ENCODE measurements around the gene NWD2.

DNA sequence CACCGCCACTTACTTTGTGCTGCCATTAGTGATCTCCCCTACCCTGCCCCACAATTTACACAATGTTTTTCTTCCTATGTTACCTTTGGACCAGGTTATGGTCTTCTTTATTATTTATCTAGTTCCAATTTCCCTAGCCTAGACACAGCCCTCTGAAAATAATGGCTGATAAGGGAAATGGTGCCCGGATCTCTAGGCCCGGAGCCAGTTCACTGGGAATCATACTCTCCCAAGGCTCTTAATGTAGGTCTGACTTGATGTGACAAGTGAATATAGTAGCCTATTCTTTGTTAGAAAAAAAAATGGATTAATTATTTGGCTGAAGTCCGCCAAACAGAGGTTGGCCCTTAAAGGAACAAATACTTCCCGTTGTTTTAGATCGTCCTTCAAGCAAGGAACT is 233.6 kb downstream of the NWD2 start:
- TF ChIP-seq ZBTB1 (tag by site-specific recombination; IDR thresholded peaks at IDR 0.05) (no peak), CTCF (tag by site-specific recombination; IDR thresholded peaks at IDR 0.05) (no peak), ZNF311 (tag by site-specific recombination; IDR thresholded peaks at IDR 0.05; ENCODE audit: borderline replicate concordance) (no peak), IKZF3 (tag by site-specific recombination; IDR thresholded peaks at IDR 0.05) (no peak), ZNF391 (tag by site-specific recombination; IDR thresholded peaks at IDR 0.05; ENCODE audit: borderline replicate concordance, low read depth) (no peak), ZNF112 (tag by site-specific recombination; IDR thresholded peaks at IDR 0.05) (no peak), ZNF248 (tag by site-specific recombination; IDR thresholded peaks at IDR 0.05) (no peak), ZSCAN23 (tag by site-specific recombination; IDR thresholded peaks at IDR 0.05) (no peak), ZBTB7A (tag by site-specific recombination; IDR thresholded peaks at IDR 0.05; ENCODE audit: low read depth) (no peak), ZNF10 (tag by site-specific recombination; IDR thresholded peaks at IDR 0.05) (no peak), ZNF132 (tag by site-specific recombination; IDR thresholded peaks at IDR 0.05; ENCODE audit: borderline replicate concordance) (no peak)
- TF ChIP-seq, protein P1, sequence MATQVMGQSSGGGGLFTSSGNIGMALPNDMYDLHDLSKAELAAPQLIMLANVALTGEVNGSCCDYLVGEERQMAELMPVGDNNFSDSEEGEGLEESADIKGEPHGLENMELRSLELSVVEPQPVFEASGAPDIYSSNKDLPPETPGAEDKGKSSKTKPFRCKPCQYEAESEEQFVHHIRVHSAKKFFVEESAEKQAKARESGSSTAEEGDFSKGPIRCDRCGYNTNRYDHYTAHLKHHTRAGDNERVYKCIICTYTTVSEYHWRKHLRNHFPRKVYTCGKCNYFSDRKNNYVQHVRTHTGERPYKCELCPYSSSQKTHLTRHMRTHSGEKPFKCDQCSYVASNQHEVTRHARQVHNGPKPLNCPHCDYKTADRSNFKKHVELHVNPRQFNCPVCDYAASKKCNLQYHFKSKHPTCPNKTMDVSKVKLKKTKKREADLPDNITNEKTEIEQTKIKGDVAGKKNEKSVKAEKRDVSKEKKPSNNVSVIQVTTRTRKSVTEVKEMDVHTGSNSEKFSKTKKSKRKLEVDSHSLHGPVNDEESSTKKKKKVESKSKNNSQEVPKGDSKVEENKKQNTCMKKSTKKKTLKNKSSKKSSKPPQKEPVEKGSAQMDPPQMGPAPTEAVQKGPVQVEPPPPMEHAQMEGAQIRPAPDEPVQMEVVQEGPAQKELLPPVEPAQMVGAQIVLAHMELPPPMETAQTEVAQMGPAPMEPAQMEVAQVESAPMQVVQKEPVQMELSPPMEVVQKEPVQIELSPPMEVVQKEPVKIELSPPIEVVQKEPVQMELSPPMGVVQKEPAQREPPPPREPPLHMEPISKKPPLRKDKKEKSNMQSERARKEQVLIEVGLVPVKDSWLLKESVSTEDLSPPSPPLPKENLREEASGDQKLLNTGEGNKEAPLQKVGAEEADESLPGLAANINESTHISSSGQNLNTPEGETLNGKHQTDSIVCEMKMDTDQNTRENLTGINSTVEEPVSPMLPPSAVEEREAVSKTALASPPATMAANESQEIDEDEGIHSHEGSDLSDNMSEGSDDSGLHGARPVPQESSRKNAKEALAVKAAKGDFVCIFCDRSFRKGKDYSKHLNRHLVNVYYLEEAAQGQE (tag by site-specific recombination; IDR thresholded peaks at IDR 0.05), result no peak
- TF ChIP-seq, protein P2, sequence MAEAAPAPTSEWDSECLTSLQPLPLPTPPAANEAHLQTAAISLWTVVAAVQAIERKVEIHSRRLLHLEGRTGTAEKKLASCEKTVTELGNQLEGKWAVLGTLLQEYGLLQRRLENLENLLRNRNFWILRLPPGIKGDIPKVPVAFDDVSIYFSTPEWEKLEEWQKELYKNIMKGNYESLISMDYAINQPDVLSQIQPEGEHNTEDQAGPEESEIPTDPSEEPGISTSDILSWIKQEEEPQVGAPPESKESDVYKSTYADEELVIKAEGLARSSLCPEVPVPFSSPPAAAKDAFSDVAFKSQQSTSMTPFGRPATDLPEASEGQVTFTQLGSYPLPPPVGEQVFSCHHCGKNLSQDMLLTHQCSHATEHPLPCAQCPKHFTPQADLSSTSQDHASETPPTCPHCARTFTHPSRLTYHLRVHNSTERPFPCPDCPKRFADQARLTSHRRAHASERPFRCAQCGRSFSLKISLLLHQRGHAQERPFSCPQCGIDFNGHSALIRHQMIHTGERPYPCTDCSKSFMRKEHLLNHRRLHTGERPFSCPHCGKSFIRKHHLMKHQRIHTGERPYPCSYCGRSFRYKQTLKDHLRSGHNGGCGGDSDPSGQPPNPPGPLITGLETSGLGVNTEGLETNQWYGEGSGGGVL (tag by site-specific recombination; IDR thresholded peaks at IDR 0.05), result no peak
